Body of pancreas (tissue), 4 donors: ENCODE data around the gene BCR.

ENCODE experiments used
- POLR2A ChIP-seq, 3 donors: fragments of 450-650 bp; IDR thresholded peaks; one replicate each; pipeline ENCODE4 v1.6.1; 2016; ENCODE audit warnings: antibody characterized with exemption in 3 of 3, mild to moderate bottlenecking in 2 of 3
- TF ChIP-seq, protein P1 (sequence below), 7 experiments: fragments of 450-650 bp in 4 of 7; fragments of 200-600 bp in 3 of 7; sonication (generic) in 3 of 7; IDR thresholded peaks; one replicate each; pipeline ENCODE4 v1.5.1; 2016 to 2019; ENCODE audit warnings: antibody characterized with exemption in 7 of 7

GRCh38 chr22:23222033-23222792 is 41.9 kb downstream of the BCR start:
- TF ChIP-seq, protein P1, sequence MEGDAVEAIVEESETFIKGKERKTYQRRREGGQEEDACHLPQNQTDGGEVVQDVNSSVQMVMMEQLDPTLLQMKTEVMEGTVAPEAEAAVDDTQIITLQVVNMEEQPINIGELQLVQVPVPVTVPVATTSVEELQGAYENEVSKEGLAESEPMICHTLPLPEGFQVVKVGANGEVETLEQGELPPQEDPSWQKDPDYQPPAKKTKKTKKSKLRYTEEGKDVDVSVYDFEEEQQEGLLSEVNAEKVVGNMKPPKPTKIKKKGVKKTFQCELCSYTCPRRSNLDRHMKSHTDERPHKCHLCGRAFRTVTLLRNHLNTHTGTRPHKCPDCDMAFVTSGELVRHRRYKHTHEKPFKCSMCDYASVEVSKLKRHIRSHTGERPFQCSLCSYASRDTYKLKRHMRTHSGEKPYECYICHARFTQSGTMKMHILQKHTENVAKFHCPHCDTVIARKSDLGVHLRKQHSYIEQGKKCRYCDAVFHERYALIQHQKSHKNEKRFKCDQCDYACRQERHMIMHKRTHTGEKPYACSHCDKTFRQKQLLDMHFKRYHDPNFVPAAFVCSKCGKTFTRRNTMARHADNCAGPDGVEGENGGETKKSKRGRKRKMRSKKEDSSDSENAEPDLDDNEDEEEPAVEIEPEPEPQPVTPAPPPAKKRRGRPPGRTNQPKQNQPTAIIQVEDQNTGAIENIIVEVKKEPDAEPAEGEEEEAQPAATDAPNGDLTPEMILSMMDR (IDR thresholded peaks at IDR 0.05) = no peak
- no peak for TF ChIP-seq POLR2A (IDR thresholded peaks at IDR 0.05)
